Cardiac fibroblast (primary cell): ENCODE measurements around the gene PRC1.

ENCODE experiments used
- DNase-seq, 2 donors: peaks; one replicate each; pipeline versions ENCODE4 v3.0.0 to v3.0.0-alpha.2; 2010; ENCODE audit warnings: low read depth in 2 of 2
- H3K4me3 ChIP-seq, 2 donors: replicated peaks in 1 of 2; 1 replicate in 1 of 2; 2 replicates in 1 of 2; pipeline ENCODE4 v1.5.1; 2011; ENCODE audit warnings: low read depth in 2 of 2, low read length in 2 of 2, mild to moderate bottlenecking in 2 of 2, moderate library complexity in 1 of 2
- TF ChIP-seq, protein P1 (sequence below): IDR thresholded peaks from one replicate; pipeline ENCODE4 v1.5.1; 2011; ENCODE audit warnings: low read depth, mild to moderate bottlenecking, low read length, inconsistent platforms

Gene PRC1

DNA sequence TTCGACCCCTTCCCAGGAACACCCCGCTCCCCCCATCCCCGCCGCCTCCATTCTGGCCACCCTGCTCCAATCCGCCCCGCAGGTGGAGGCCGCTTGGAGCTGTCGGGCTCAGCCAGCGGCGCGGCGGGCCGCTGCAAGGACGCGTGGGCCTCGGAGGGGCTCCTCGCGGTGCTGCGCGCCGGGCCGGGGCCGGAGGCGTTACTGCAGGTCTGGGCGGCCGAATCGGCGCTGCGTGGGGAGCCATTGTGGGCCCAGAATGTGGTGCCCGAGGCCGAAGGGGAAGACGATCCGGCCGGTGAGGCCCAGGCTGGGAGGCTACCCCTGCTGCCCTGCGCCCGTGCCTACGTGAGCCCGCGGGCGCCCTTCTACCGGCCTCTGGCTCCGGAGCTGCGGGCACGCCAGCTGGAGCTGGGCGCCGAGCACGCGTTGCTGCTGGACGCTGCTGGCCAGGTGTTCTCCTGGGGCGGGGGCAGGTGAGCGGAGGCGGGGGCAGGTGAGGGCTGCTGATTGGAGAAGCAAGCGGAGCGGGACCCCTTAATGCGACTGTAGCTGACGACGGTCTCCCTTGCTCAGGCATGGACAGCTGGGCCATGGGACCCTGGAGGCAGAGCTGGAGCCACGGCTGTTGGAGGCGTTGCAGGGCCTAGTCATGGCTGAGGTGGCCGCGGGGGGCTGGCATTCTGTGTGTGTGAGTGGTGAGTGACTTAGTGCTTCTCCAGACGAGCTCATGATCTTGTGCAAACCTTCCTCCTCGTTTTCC lies 37.1 kb downstream of the PRC1 start:
- DNase-seq: peak in 1 of 2 donors; percentile 32
- H3K4me3 ChIP-seq: peak overlapping the region; percentile 61 to 67

GRCh38 chr15:90956274-90957030 lies 37.9 kb downstream of the PRC1 start:
- TF ChIP-seq, protein P1, sequence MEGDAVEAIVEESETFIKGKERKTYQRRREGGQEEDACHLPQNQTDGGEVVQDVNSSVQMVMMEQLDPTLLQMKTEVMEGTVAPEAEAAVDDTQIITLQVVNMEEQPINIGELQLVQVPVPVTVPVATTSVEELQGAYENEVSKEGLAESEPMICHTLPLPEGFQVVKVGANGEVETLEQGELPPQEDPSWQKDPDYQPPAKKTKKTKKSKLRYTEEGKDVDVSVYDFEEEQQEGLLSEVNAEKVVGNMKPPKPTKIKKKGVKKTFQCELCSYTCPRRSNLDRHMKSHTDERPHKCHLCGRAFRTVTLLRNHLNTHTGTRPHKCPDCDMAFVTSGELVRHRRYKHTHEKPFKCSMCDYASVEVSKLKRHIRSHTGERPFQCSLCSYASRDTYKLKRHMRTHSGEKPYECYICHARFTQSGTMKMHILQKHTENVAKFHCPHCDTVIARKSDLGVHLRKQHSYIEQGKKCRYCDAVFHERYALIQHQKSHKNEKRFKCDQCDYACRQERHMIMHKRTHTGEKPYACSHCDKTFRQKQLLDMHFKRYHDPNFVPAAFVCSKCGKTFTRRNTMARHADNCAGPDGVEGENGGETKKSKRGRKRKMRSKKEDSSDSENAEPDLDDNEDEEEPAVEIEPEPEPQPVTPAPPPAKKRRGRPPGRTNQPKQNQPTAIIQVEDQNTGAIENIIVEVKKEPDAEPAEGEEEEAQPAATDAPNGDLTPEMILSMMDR: peak; percentile 53
- peak overlapping the region; percentile 61 to 67 for H3K4me3 ChIP-seq
- peak; percentile 72 to 84 for DNase-seq

More for the DNA sequence above, 37.1 kb downstream of the PRC1 start:
- TF ChIP-seq, protein P1: no peak

DNA sequence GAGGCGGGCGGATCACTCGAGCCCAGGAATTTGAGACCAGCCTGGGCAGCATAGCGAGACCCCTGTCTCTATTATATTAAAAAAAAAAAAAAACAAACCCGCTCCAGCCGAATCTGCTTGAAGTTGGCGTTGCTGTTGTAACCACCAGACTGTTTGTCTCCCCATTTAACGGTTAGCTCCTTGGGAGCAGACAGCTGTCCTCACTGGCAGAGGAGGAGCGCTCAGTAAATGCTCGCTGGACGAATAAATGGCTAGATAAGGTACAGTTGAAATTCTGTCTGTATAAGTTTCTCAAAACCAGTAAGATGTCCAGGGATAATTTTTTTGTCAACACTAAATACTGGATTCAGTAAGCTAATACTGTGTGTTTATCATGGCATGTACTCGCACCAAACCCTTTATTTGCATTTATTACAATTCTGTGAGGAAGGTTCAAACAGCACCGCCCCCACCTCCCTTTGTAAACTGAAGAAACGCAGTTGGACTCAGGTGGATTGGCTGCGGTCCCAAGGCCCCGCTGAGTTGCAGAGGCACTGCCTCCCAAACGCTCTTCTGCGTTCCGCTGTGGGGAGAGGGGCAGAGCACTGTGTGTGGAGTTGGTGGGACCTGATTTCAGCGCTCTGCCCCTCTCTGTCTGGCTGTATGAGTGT lies 38.6 kb downstream of the PRC1 start:
- H3K4me3 ChIP-seq: peak overlapping the region in 1 of 2 donors; percentile 82
- TF ChIP-seq, protein P1: no peak

DNA sequence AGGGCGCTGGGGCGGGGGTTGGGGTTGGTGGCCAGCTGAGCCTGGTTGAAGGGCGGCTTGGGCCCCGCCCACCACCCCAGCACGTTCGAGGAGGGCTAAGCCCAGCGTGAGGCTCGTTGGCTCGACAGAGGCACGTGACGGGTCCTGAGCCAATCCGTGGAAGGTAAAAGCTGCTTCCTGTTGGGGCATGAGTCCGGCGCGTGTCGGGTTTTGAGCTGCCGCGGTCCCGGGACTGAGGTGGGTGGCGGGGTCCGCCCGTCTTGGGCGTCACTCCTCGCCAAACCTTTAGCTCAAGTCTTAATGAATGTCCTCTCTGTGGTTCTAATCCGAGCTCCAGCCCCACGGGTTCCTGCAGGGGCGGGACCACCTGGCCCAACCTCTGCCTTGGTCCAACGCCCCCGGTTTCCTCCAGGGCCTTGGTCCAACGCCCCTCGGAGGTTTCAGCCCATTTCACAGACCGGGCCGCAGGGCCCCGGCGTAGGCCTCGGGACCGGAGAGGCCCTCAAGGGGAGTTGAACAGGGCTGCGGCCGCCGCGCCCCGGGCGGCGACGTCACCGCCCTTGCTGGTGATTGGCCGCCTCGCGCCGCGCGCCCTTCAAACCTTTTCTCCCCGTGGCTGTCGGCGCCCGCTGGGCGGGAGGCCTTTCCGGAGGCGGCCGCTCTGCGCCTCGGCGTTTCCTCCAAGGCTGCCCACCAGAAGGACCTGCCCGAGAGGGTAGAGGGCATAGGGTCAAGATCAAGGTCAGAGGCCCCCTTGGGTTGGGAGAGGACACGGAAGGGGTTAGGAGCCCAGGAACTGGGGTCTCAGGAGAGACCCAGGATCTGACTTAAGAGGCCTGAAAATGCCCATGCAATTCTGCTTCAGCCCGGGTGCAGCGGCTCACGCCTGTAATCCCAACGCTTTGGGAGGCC lies 39.4 kb downstream of the PRC1 start, which contains the start of gene RCCD1:
Gene RCCD1 (plus strand): TSS at position 173 of the 912 bp plus-strand sequence. CDS start 1,851 bp downstream, outside the sequence.
- peak within 1 kb of the TSS; percentile 82 to 87 for H3K4me3 ChIP-seq
- TF ChIP-seq, protein P1: no peak

More for the DNA sequence above, 38.6 kb downstream of the PRC1 start:
- DNase-seq: no peak

GRCh38 chr15:90953947-90954711 lies 40.2 kb downstream of the PRC1 start:
- TF ChIP-seq, protein P1: no peak
- DNase-seq: no peak
- peak overlapping the region in 1 of 2 donors; percentile 82 for H3K4me3 ChIP-seq

More for the DNA sequence above, 39.4 kb downstream of the PRC1 start, which contains the start of gene RCCD1:
- peak; percentile 95 to 96 for DNase-seq
